Hepatocyte (in vitro differentiated cells): ENCODE results near the gene KLHL4. TPM values are rescaled to one million over a fixed set of nuclear protein-coding genes. Genes with fewer than 3 reads are reported as not detected.
"Not testable (repeated sequence)": the region's sequence is repeated elsewhere in the genome, so short reads cannot be mapped to it uniquely, and the experiment has no call there.

Experiments used
- DNase-seq: peaks from one replicate; pipeline ENCODE4 v3.0.0-alpha.2; 2016; ENCODE audit warnings: low spot score
- H2AFZ ChIP-seq: fragments of 200-600 bp; sonication (generic); 2 replicates; pipeline ENCODE4 v1.6.0; 2016; ENCODE audit warnings: antibody characterized with exemption, mild to moderate bottlenecking
- H3K27ac ChIP-seq: fragments of 200-600 bp; sonication (generic); 2 replicates; pipeline ENCODE4 v1.5.1; 2016; ENCODE audit warnings: mild to moderate bottlenecking
- H3K27me3 ChIP-seq: fragments of 200-600 bp; sonication (generic); 2 replicates; pipeline ENCODE4 v1.6.1; 2016
- H3K36me3 ChIP-seq: fragments of 200-600 bp; sonication (generic); replicated peaks from 2 replicates; pipeline ENCODE4 v1.5.1; 2016; ENCODE audit warnings: low read depth; ENCODE audit not compliant: insufficient read depth
- H3K4me1 ChIP-seq: fragments of 200-600 bp; sonication (generic); 2 replicates; pipeline ENCODE4 v1.5.1; 2016; ENCODE audit warnings: mild to moderate bottlenecking, moderate library complexity; ENCODE audit not compliant: insufficient read depth
- H3K4me2 ChIP-seq: fragments of 200-600 bp; sonication (generic); 2 replicates; pipeline ENCODE4 v1.6.0; 2016
- H3K4me3 ChIP-seq: fragments of 200-600 bp; sonication (generic); 2 replicates; pipeline ENCODE4 v1.5.1; 2016; ENCODE audit warnings: mild to moderate bottlenecking
- H3K79me2 ChIP-seq: fragments of 200-600 bp; sonication (generic); 2 replicates; pipeline ENCODE4 v1.6.0; 2017; ENCODE audit warnings: mild to moderate bottlenecking
- H3K9me2 ChIP-seq: fragments of 200-600 bp; sonication (generic); replicated peaks from 2 replicates; pipeline ENCODE4 v1.6.0; 2017; ENCODE audit warnings: mild to moderate bottlenecking; ENCODE audit not compliant: insufficient read depth
- H3K9me3 ChIP-seq: fragments of 200-600 bp; sonication (generic); 2 replicates; pipeline ENCODE4 v1.5.1; 2016; ENCODE audit warnings: low read depth, mild to moderate bottlenecking
- H4K20me1 ChIP-seq: fragments of 200-600 bp; sonication (generic); 2 replicates; pipeline ENCODE4 v1.6.0; 2016; ENCODE audit warnings: mild to moderate bottlenecking; ENCODE audit not compliant: insufficient read depth, poor library complexity, severe bottlenecking
- CTCF ChIP-seq: fragments of 200-600 bp; sonication (generic); IDR thresholded peaks from 2 replicates; pipeline ENCODE4 v1.5.1; 2016; ENCODE audit warnings: antibody characterized with exemption, mild to moderate bottlenecking; ENCODE audit not compliant: poor library complexity
- EZH2 ChIP-seq: fragments of 200-600 bp; sonication (generic); IDR thresholded peaks from 2 replicates; pipeline ENCODE4 v1.6.1; 2016; ENCODE audit warnings: antibody characterized with exemption, mild to moderate bottlenecking, borderline replicate concordance
- EZH2phosphoT487 ChIP-seq: fragments of 200-600 bp; sonication (generic); IDR thresholded peaks from one replicate; pipeline ENCODE4 v1.6.1; 2018; ENCODE audit warnings: antibody characterized with exemption, mild to moderate bottlenecking, low read depth, moderate library complexity; ENCODE audit not compliant: unreplicated experiment, severe bottlenecking
- WGBS: methylation state at CpG from one replicate; pipeline ENCODE4 v1.1.6; 2016; ENCODE audit warnings: low lambda C conversion rate; ENCODE audit errors: missing lambda C conversion rate; 5-methylcytosine and 5-hydroxymethylcytosine counted together
- polyA plus RNA-seq: library from polyadenylated mRNA; unstranded; fragments of >200 nt; fragmentation: Nextera tagmentation; extraction: Ambion mirVana; gene quantifications from 2 replicates; pipeline ENCODE4 v1.2.1, GENCODE V29; 2016
- total RNA-seq: library from RNA; depleted of rRNA; stranded (reverse); fragments of >200 nt; gene quantifications from 2 replicates; pipeline ENCODE4 v1.2.3, GENCODE V29; 2014

KLHL4 gene
- total and polyA plus RNA-seq, 2 experiments from 2014 or later, result 2.7 to 3.6 TPM

- no peaks in the 10 kb centered on the region for H3K9me2 ChIP-seq
- TF ChIP-seq EZH2phosphoT487, result no peak
- TF ChIP-seq EZH2, result no peak
- no peak for TF ChIP-seq CTCF
Observed at GRCh38 chrX:87663421-87663820, 145.8 kb downstream of the KLHL4 start.

GRCh38 chrX:87664381-87664780 is 146.8 kb downstream of the KLHL4 start:
- 5% methylated on average over 2 of the region's 2 CpGs for WGBS
- H3K36me3 ChIP-seq, result no peaks in the 10 kb centered on the region
- TF ChIP-seq EZH2 (no peak), CTCF (peak; percentile 67), EZH2phosphoT487 (no peak)
- no peaks in the 10 kb centered on the region for H3K9me2 ChIP-seq
- no peak overlapping the region for H2AFZ ChIP-seq
- DNase-seq, result peak; percentile 51
- H4K20me1 ChIP-seq, result no peaks in the 10 kb centered on the region
- H3K79me2 ChIP-seq, result no peaks in the 10 kb centered on the region
- no peaks in the 10 kb centered on the region for H3K4me1 ChIP-seq
- no peaks in the 10 kb centered on the region for H3K9me3 ChIP-seq
- H3K27ac ChIP-seq, result no peak overlapping the region
- H3K4me2 ChIP-seq, result no peak overlapping the region
- no peak overlapping the region for H3K4me3 ChIP-seq
- H3K27me3 ChIP-seq, result no peaks in the 10 kb centered on the region

More at GRCh38 chrX:87663421-87663820, 145.8 kb downstream of the KLHL4 start:
- no peaks in the 10 kb centered on the region for H3K27me3 ChIP-seq
- no peaks in the 10 kb centered on the region for H3K9me3 ChIP-seq
- no peaks in the 10 kb centered on the region for H4K20me1 ChIP-seq
- no peak overlapping the region for H2AFZ ChIP-seq
- no peak overlapping the region for H3K27ac ChIP-seq
- no peak overlapping the region for H3K4me2 ChIP-seq
- no peak overlapping the region for H3K4me3 ChIP-seq
- no peak for DNase-seq
- no peaks in the 10 kb centered on the region for H3K79me2 ChIP-seq
- H3K36me3 ChIP-seq, result no peaks in the 10 kb centered on the region
- no peaks in the 10 kb centered on the region for H3K4me1 ChIP-seq

GRCh38 chrX:87679849-87680248 is 162.2 kb downstream of the KLHL4 start:
- no peak overlapping the region for H3K4me3 ChIP-seq
- H3K36me3 ChIP-seq, result no peaks in the 10 kb centered on the region
- H3K4me1 ChIP-seq, result peaks cover 4% of the 10 kb centered on the region
- no peaks in the 10 kb centered on the region for H3K9me3 ChIP-seq
- TF ChIP-seq CTCF (no peak), EZH2phosphoT487 (no peak), EZH2 (no peak)
- no peak overlapping the region for H3K4me2 ChIP-seq
- no peaks in the 10 kb centered on the region for H3K79me2 ChIP-seq
- no peaks in the 10 kb centered on the region for H4K20me1 ChIP-seq
- DNase-seq, result no peak
- no peak overlapping the region for H3K27ac ChIP-seq
- WGBS, result 67% methylated on average over 1 of the region's 1 CpG
- no peaks in the 10 kb centered on the region for H3K27me3 ChIP-seq
- no peaks in the 10 kb centered on the region for H3K9me2 ChIP-seq
- no peak overlapping the region for H2AFZ ChIP-seq

GRCh38 chrX:87687703-87688102 is 170.1 kb downstream of the KLHL4 start:
- H3K4me1 ChIP-seq, result no peaks in the 10 kb centered on the region
- no peaks in the 10 kb centered on the region for H3K36me3 ChIP-seq
- TF ChIP-seq EZH2phosphoT487 (no peak), EZH2 (no peak), CTCF (no peak)
- H3K27ac ChIP-seq, result no peak overlapping the region
- H3K4me3 ChIP-seq, result no peak overlapping the region
- H3K9me3 ChIP-seq, result no peaks in the 10 kb centered on the region
- 76% methylated on average over 1 of the region's 1 CpG for WGBS
- H3K27me3 ChIP-seq, result no peaks in the 10 kb centered on the region
- no peaks in the 10 kb centered on the region for H4K20me1 ChIP-seq
- no peak overlapping the region for H2AFZ ChIP-seq
- H3K9me2 ChIP-seq, result no peaks in the 10 kb centered on the region
- no peak for DNase-seq
- no peaks in the 10 kb centered on the region for H3K79me2 ChIP-seq
- no peak overlapping the region for H3K4me2 ChIP-seq

GRCh38 chrX:87688113-87688748 is 170.6 kb downstream of the KLHL4 start:
- H3K27me3 ChIP-seq, H3K4me3 ChIP-seq, H4K20me1 ChIP-seq, H3K4me1 ChIP-seq, H3K9me2 ChIP-seq, H3K9me3 ChIP-seq, H3K4me2 ChIP-seq, H3K36me3 ChIP-seq, H3K27ac ChIP-seq, H2AFZ ChIP-seq, H3K79me2 ChIP-seq, DNase-seq: not testable (repeated sequence)
- 71% methylated on average over 5 of the region's 5 CpGs for WGBS
